WTC11 (cell line): Measurements from ENCODE around the gene TDP1. TPM values are rescaled to one million over a fixed set of nuclear protein-coding genes. Genes with fewer than 3 reads are reported as not detected.

ENCODE experiments used
- ATAC-seq: fragments of 200-7000 bp; cut with Tn5 transposase; 2 replicates; pipeline ENCODE4 v1.10.0; 2021; ENCODE audit warnings: mild to moderate bottlenecking, moderate library complexity
- CTCF ChIA-PET: fragments of 300-600 bp; sonication (Branson Sonifier 250); formaldehyde crosslinking; loops from one replicate; lab custom pipeline; 2021; ENCODE audit warnings: antibody characterized with exemption; lab: Charles Lee
- POLR2A ChIA-PET: fragments of 350-600 bp; sonication (Branson Sonifier 250); formaldehyde crosslinking; loops from one replicate; lab custom pipeline; 2021; ENCODE audit warnings: antibody characterized with exemption; lab: Charles Lee
- DNase-seq: peaks from one replicate; pipeline ENCODE4 v3.0.0; 2021; ENCODE audit warnings: low spot score
- H3K27ac Mint-ChIP-seq: 2 replicates; pipeline ENCODE4 v1.8.0; 2021; ENCODE audit warnings: mixed read lengths
- H3K27me3 Mint-ChIP-seq: 2 replicates; pipeline ENCODE4 v1.8.0; 2021; ENCODE audit warnings: low read depth, mild to moderate bottlenecking, moderate library complexity, mixed read lengths
- H3K36me3 Mint-ChIP-seq: 2 replicates; pipeline ENCODE4 v1.8.0; 2021; ENCODE audit warnings: mixed read lengths
- H3K4me1 Mint-ChIP-seq: 2 replicates; pipeline ENCODE4 v1.8.0; 2022; ENCODE audit warnings: mixed read lengths
- H3K4me3 Mint-ChIP-seq: 2 replicates; pipeline ENCODE4 v1.8.0; 2021; ENCODE audit warnings: mild to moderate bottlenecking, moderate library complexity, mixed read lengths
- H3K9me3 Mint-ChIP-seq: 2 replicates; pipeline ENCODE4 v1.8.0; 2021; ENCODE audit warnings: mixed read lengths
- AFF4 ChIP-seq: sonication (generic); formaldehyde crosslinking; IDR thresholded peaks from 2 replicates; pipeline ENCODE4 v1.8.1; 2023; ENCODE audit warnings: mild to moderate bottlenecking, missing genetic modification reagents, borderline replicate concordance
- ATF1 ChIP-seq: sonication (generic); formaldehyde crosslinking; IDR thresholded peaks from 2 replicates; pipeline ENCODE4 v1.8.1; 2023; ENCODE audit warnings: mild to moderate bottlenecking, moderate library complexity, missing genetic modification reagents
- CBFB ChIP-seq: sonication (generic); formaldehyde crosslinking; IDR thresholded peaks from 2 replicates; pipeline ENCODE4 v1.8.1; 2022; ENCODE audit warnings: mild to moderate bottlenecking, low read depth, missing genetic modification reagents
- E2F4 ChIP-seq: sonication (generic); formaldehyde crosslinking; IDR thresholded peaks from 2 replicates; pipeline ENCODE4 v1.8.1; 2022; ENCODE audit warnings: low read depth, mild to moderate bottlenecking, moderate library complexity, missing genetic modification reagents, borderline replicate concordance
- ESRRA ChIP-seq: sonication (generic); formaldehyde crosslinking; IDR thresholded peaks from 2 replicates; pipeline ENCODE4 v1.8.1; 2022; ENCODE audit warnings: mild to moderate bottlenecking, missing genetic modification reagents, borderline replicate concordance
- FOXK1 ChIP-seq: sonication (generic); formaldehyde crosslinking; IDR thresholded peaks from 2 replicates; pipeline ENCODE4 v1.8.0; 2022; ENCODE audit warnings: mild to moderate bottlenecking, moderate library complexity, missing genetic modification reagents
- GABPB1 ChIP-seq: sonication (generic); formaldehyde crosslinking; IDR thresholded peaks from 2 replicates; pipeline ENCODE4 v1.8.1; 2023; ENCODE audit warnings: mild to moderate bottlenecking, missing genetic modification reagents
- IRF2 ChIP-seq: sonication (generic); formaldehyde crosslinking; IDR thresholded peaks from 2 replicates; pipeline ENCODE4 v1.8.0; 2022; ENCODE audit warnings: low read depth, missing genetic modification reagents, borderline replicate concordance
- JUN ChIP-seq: sonication (generic); formaldehyde crosslinking; IDR thresholded peaks from 2 replicates; pipeline ENCODE4 v1.8.0; 2023; ENCODE audit warnings: mild to moderate bottlenecking, missing genetic modification reagents
- NR1H2 ChIP-seq: sonication (generic); formaldehyde crosslinking; IDR thresholded peaks from 2 replicates; pipeline ENCODE4 v1.9.0; 2021; ENCODE audit warnings: mild to moderate bottlenecking, moderate library complexity, missing genetic modification reagents
- PREB ChIP-seq: sonication (generic); formaldehyde crosslinking; IDR thresholded peaks from 2 replicates; pipeline ENCODE4 v1.8.1; 2022; ENCODE audit warnings: mild to moderate bottlenecking, missing genetic modification reagents, moderate library complexity, borderline replicate concordance
- SMAD4 ChIP-seq: sonication (generic); formaldehyde crosslinking; IDR thresholded peaks from 2 replicates; pipeline ENCODE4 v1.8.0; 2022; ENCODE audit warnings: mild to moderate bottlenecking, missing genetic modification reagents
- TCF7 ChIP-seq: sonication (generic); formaldehyde crosslinking; IDR thresholded peaks from 2 replicates; pipeline ENCODE4 v1.8.0; 2022; ENCODE audit warnings: mild to moderate bottlenecking, low read depth, missing genetic modification reagents, moderate library complexity
- TEAD4 ChIP-seq: sonication (generic); formaldehyde crosslinking; IDR thresholded peaks from 2 replicates; pipeline ENCODE4 v1.8.0; 2022; ENCODE audit warnings: mild to moderate bottlenecking, missing genetic modification reagents
- ZNF532 ChIP-seq: fragments of 250-450 bp; sonication (Bioruptor Pico); IDR thresholded peaks from 2 replicates; pipeline ENCODE4 v1.9.0; 2021; ENCODE audit warnings: mild to moderate bottlenecking, borderline replicate concordance
- total RNA-seq: library from RNA; stranded (reverse); gene quantifications from 3 replicates; pipeline ENCODE4 v1.2.3, GENCODE V29; 2021

The TDP1 gene
- total RNA-seq, 1 experiment from 2014 or later: 59.8 TPM

- TF ChIP-seq E2F4 (CRISPR knock-in tag) (no peak), IRF2 (CRISPR knock-in tag) (no peak), PREB (CRISPR knock-in tag) (no peak), NR1H2 (no peak), ZNF532 (no peak), TEAD4 (CRISPR knock-in tag) (no peak), JUN (CRISPR knock-in tag) (no peak)
These were observed 5.2 kb downstream of the TDP1 start (continued) for GRCh38 chr14:89960914-89961313.

GRCh38 chr14:89963288-89963978 is 7.7 kb downstream of the TDP1 start:
- Mint-ChIP-seq H3K27ac (no peak overlapping the region), H3K4me1 (peaks cover 28% of the 10 kb centered on the region), H3K36me3 (peaks cover 33% of the 10 kb centered on the region), H3K9me3 (no peaks in the 10 kb centered on the region), H3K27me3 (no peaks in the 10 kb centered on the region), H3K4me3 (no peak overlapping the region)
- no peak for DNase-seq
- no peak for ATAC-seq
- TF ChIP-seq NR1H2: no peak
- ChIA-PET CTCF (interaction anchor here (0.9 kb wide), 1 partner anchor 10 kb away, joined by 3 read pairs; no protein-coding TSS in a partner anchor), POLR2A (no interaction called here)

- Mint-ChIP-seq H3K4me3 (no peak overlapping the region), H3K9me3 (no peaks in the 10 kb centered on the region), H3K36me3 (peaks cover 45% of the 10 kb centered on the region), H3K4me1 (peaks cover 8% of the 10 kb centered on the region), H3K27ac (no peak overlapping the region), H3K27me3 (no peaks in the 10 kb centered on the region)
- ATAC-seq (no peak), DNase-seq (no peak)
- ChIA-PET CTCF (interaction anchor here (0.9 to 1.7 kb wide), 3 partner anchors 7 to 925 kb away, joined by 3 to 7 read pairs (median 6); no protein-coding TSS in a partner anchor), POLR2A (no interaction called here)
- no peak for TF ChIP-seq ESRRA (CRISPR knock-in tag)
- TF ChIP-seq CBFB (CRISPR knock-in tag): no peak
- TF ChIP-seq SMAD4: no peak
- TF ChIP-seq TCF7 (CRISPR knock-in tag): no peak
- no peak for TF ChIP-seq GABPB1 (CRISPR knock-in tag)
- TF ChIP-seq ATF1 (CRISPR knock-in tag): no peak
- no peak for TF ChIP-seq FOXK1
- no peak for TF ChIP-seq AFF4 (CRISPR knock-in tag)
These were observed 10.1 kb downstream of the TDP1 start for GRCh38 chr14:89965839-89966238.
